Measurements from ENCODE around the gene MEI1.

Gene MEI1

DNA sequence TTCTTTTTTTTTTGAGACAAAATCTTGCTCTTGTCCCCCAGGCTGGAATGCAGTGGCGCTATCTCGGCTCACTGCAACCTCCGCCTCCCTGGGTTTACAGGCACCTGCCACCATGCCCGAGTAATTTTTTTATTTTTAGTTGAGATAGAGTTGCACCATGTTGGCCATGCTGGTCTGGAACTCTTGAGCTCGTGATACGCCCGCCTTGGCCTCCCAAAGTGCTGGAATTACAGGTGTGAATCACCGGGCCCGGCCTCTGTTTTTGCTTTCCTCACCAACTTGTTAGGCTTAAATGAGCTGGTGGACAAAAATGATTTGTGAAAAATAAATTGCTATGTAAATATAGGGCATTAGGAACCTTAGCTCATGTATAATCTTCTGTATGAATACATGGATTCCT lies 3.5 kb downstream of the MEI1 start:
- H3K4me3 ChIP-seq (replicated peaks; ENCODE audit: insufficient read depth, low read length): no peak overlapping the region
- H3K27ac ChIP-seq (replicated peaks): no peak overlapping the region
- DNase-seq (ENCODE audit: low read depth in 1 of 2, low spot score in 1 of 2): no peak
- TF ChIP-seq, protein P1, sequence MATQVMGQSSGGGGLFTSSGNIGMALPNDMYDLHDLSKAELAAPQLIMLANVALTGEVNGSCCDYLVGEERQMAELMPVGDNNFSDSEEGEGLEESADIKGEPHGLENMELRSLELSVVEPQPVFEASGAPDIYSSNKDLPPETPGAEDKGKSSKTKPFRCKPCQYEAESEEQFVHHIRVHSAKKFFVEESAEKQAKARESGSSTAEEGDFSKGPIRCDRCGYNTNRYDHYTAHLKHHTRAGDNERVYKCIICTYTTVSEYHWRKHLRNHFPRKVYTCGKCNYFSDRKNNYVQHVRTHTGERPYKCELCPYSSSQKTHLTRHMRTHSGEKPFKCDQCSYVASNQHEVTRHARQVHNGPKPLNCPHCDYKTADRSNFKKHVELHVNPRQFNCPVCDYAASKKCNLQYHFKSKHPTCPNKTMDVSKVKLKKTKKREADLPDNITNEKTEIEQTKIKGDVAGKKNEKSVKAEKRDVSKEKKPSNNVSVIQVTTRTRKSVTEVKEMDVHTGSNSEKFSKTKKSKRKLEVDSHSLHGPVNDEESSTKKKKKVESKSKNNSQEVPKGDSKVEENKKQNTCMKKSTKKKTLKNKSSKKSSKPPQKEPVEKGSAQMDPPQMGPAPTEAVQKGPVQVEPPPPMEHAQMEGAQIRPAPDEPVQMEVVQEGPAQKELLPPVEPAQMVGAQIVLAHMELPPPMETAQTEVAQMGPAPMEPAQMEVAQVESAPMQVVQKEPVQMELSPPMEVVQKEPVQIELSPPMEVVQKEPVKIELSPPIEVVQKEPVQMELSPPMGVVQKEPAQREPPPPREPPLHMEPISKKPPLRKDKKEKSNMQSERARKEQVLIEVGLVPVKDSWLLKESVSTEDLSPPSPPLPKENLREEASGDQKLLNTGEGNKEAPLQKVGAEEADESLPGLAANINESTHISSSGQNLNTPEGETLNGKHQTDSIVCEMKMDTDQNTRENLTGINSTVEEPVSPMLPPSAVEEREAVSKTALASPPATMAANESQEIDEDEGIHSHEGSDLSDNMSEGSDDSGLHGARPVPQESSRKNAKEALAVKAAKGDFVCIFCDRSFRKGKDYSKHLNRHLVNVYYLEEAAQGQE (IDR thresholded peaks at IDR 0.05; ENCODE audit: insufficient replicate concordance, low read depth): no peak
- H3K27me3 ChIP-seq (ENCODE audit: insufficient read depth, poor library complexity, severe bottlenecking): no peaks in the 10 kb centered on the region

DNA sequence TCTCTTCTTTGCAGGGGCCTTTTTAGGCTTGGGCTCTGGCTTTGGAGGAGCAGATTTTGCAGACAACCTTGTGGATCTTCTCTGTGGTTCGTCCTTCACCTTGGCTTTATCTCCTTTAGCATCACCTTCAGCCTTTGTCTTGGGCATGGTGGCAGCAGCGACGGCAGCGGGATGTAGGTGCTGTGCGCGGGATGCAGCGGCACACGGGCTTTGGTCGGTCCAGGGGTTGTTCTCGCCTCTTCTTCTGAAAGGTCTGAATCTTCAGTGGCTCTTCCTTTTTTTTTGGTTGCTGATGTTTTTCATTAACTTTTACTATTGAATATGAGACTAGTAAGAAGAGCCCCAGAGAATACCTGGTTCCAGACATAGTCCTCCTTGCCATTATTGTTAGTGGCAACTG lies 10.0 kb downstream of the MEI1 start:
- H3K27me3 ChIP-seq (ENCODE audit: insufficient read depth, poor library complexity, severe bottlenecking): no peaks in the 10 kb centered on the region
- no peak overlapping the region for H3K27ac ChIP-seq (replicated peaks)
- no peak for DNase-seq (ENCODE audit: low read depth in 1 of 2, low spot score in 1 of 2)
- TF ChIP-seq SPI1 (IDR thresholded peaks at IDR 0.05; ENCODE audit: borderline replicate concordance, low read depth) (no peak), GABPA (IDR thresholded peaks at IDR 0.05; ENCODE audit: low read depth) (no peak), POLR2AphosphoS5 (IDR thresholded peaks at IDR 0.05; ENCODE audit: low read depth) (no peak)
- TF ChIP-seq, protein P2, sequence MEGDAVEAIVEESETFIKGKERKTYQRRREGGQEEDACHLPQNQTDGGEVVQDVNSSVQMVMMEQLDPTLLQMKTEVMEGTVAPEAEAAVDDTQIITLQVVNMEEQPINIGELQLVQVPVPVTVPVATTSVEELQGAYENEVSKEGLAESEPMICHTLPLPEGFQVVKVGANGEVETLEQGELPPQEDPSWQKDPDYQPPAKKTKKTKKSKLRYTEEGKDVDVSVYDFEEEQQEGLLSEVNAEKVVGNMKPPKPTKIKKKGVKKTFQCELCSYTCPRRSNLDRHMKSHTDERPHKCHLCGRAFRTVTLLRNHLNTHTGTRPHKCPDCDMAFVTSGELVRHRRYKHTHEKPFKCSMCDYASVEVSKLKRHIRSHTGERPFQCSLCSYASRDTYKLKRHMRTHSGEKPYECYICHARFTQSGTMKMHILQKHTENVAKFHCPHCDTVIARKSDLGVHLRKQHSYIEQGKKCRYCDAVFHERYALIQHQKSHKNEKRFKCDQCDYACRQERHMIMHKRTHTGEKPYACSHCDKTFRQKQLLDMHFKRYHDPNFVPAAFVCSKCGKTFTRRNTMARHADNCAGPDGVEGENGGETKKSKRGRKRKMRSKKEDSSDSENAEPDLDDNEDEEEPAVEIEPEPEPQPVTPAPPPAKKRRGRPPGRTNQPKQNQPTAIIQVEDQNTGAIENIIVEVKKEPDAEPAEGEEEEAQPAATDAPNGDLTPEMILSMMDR (IDR thresholded peaks at IDR 0.05; ENCODE audit: insufficient read depth, low read length): no peak
- TF ChIP-seq, protein P1 (IDR thresholded peaks at IDR 0.05; ENCODE audit: insufficient replicate concordance, low read depth): no peak
- H3K4me3 ChIP-seq (replicated peaks; ENCODE audit: insufficient read depth, low read length): no peak overlapping the region

DNA sequence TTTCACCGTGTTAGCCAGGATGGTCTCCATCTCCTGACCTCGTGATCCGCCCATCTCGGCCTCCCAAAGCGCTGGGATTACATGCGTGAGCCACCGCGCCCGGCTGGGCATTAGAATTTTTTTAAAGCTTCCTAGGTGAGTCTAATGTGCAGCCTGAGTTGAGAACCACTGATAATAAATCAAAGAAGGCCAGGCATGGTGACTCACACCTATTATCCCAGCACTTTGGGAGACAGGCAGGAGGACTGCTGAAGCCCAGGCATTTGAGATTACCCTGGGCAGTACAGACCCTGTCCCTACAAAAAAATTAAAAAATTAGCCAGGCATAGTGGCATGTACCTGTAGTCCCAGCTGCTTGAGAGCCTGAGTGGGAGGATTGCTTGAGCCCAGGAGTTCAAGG lies 13.7 kb downstream of the MEI1 start:
- H3K27me3 ChIP-seq (ENCODE audit: insufficient read depth, poor library complexity, severe bottlenecking): no peaks in the 10 kb centered on the region
- no peak overlapping the region for H3K4me3 ChIP-seq (replicated peaks; ENCODE audit: insufficient read depth, low read length)
- DNase-seq (ENCODE audit: low read depth in 1 of 2, low spot score in 1 of 2): no peak
- TF ChIP-seq SPI1 (IDR thresholded peaks at IDR 0.05; ENCODE audit: borderline replicate concordance, low read depth) (no peak), GABPA (IDR thresholded peaks at IDR 0.05; ENCODE audit: low read depth) (no peak), POLR2AphosphoS5 (IDR thresholded peaks at IDR 0.05; ENCODE audit: low read depth) (no peak)
- TF ChIP-seq, protein P1 (IDR thresholded peaks at IDR 0.05; ENCODE audit: insufficient replicate concordance, low read depth): no peak
- TF ChIP-seq, protein P2 (IDR thresholded peaks at IDR 0.05; ENCODE audit: insufficient read depth, low read length): no peak
- H3K27ac ChIP-seq (replicated peaks): no peak overlapping the region

DNA sequence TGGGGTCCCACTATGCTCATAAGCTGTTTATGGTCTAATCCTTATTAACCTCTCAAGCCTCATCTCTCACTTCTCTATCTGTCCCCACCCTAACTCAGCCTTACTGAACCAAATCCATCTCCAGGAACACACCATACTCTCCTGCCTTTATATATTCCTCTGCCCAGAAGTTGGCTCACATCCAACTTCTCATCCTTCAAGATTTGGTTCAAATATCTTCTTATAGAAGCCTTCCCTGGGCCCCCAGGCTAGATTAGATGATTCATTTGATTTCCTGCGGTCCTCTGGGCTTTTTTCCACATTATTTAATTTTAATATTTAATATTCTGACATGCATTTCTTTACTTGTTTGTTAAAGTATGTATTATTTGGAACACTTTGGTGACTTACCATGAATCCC lies 23.2 kb downstream of the MEI1 start:
- TF ChIP-seq, protein P1 (IDR thresholded peaks at IDR 0.05; ENCODE audit: insufficient replicate concordance, low read depth): no peak
- TF ChIP-seq POLR2AphosphoS5 (IDR thresholded peaks at IDR 0.05; ENCODE audit: low read depth): no peak
- TF ChIP-seq, protein P2 (IDR thresholded peaks at IDR 0.05; ENCODE audit: insufficient read depth, low read length): no peak
- TF ChIP-seq GABPA (IDR thresholded peaks at IDR 0.05; ENCODE audit: low read depth): no peak
- no peak for TF ChIP-seq SPI1 (IDR thresholded peaks at IDR 0.05; ENCODE audit: borderline replicate concordance, low read depth)
- DNase-seq (ENCODE audit: low read depth in 1 of 2, low spot score in 1 of 2): no peak
- H3K27me3 ChIP-seq (ENCODE audit: insufficient read depth, poor library complexity, severe bottlenecking): no peaks in the 10 kb centered on the region
- no peak overlapping the region for H3K4me3 ChIP-seq (replicated peaks; ENCODE audit: insufficient read depth, low read length)
- H3K27ac ChIP-seq (replicated peaks): no peak overlapping the region

Data from HL-60 (cell line).